Measurements from ENCODE around the gene TUBB2A. TPM values are rescaled to one million over a fixed set of nuclear protein-coding genes. Genes with fewer than 3 reads are reported as not detected.

Gene TUBB2A
- total and polyA plus RNA-seq, 2 of the 4 experiments (the other 2 are of a cell fraction) = 164 to 264 TPM

GRCh38 chr6:3143158-3143557 is 14.2 kb downstream of the TUBB2A start:
- in situ Hi-C loops (cut with MboI; ENCODE audit: low sequenced_read_pairs) (loop anchor here (25.0 kb wide), 1 partner anchor 594 kb away; no protein-coding TSS in a partner anchor), dilution Hi-C loops (cut with HindIII; ENCODE audit: low sequenced_read_pairs, unreplicated experiment) (no loop called here), intact Hi-C loops (cut with micrococcal nuclease) (no loop called here)
- no peak overlapping the region for H2BK20ac ChIP-seq (ENCODE audit: low read depth, low read length)
- ATAC-seq (ENCODE audit: low read depth) (no peak), DNase-seq (no peak)
- no peaks in the 10 kb centered on the region for H4K20me1 ChIP-seq (ENCODE audit: insufficient read depth, low read length)
- H3K23ac ChIP-seq (ENCODE audit: low read depth, low read length) = no peak overlapping the region
- H2AFZ ChIP-seq (replicated peaks; ENCODE audit: low read length, poor library complexity) = no peak overlapping the region
- ChIA-PET CTCF (no interaction called here), POLR2A (ENCODE audit: unreplicated experiment) (no interaction called here)
- H2BK15ac ChIP-seq (ENCODE audit: low read depth, low read length) = no peak overlapping the region
- peaks cover 8% of the 10 kb centered on the region for H3K4me1 ChIP-seq (ENCODE audit: control insufficient read depth, insufficient read depth, low read length)
- H2BK5ac ChIP-seq (ENCODE audit: low read depth, low read length, poor library complexity, severe bottlenecking) = no peak overlapping the region
- no TSS peak for BruUV-seq (replicated peaks)
- H3K4me2 ChIP-seq (ENCODE audit: low read depth, low read length) = no peak overlapping the region
- no peak overlapping the region for H2AK9ac ChIP-seq (replicated peaks; ENCODE audit: low read depth, low read length, poor library complexity)
- no peak overlapping the region for H3K4me3 ChIP-seq (ENCODE audit: insufficient read depth, low read depth, low read length)
- no peak overlapping the region for H3K4ac ChIP-seq (ENCODE audit: low read depth, low read length)
- H4K91ac ChIP-seq (ENCODE audit: insufficient read depth, low read depth, low read length) = no peak overlapping the region
- H3K36me3 ChIP-seq (ENCODE audit: control insufficient read depth, insufficient read depth, low read length) = peaks cover 17% of the 10 kb centered on the region
- H4K5ac ChIP-seq (ENCODE audit: low read depth, low read length) = no peak overlapping the region
- H3K9me3 ChIP-seq (ENCODE audit: control insufficient read depth, insufficient read depth, low read length) = no peaks in the 10 kb centered on the region
- H3K14ac ChIP-seq (replicated peaks; ENCODE audit: low read depth, low read length) = no peak overlapping the region
- WGBS, 2 experiments (ENCODE audit: extremely low coverage in 2 of 2, insufficient read length in 1 of 2) = no CpG with 5 or more reads among the region's 6 CpGs
- H3K79me1 ChIP-seq (ENCODE audit: low read depth in 1 of 2, low read length in 2 of 2) = no peaks in the 10 kb centered on the region; a peak in 1 of 4 replicates
- H3K9me1 ChIP-seq (ENCODE audit: insufficient read depth, low read length) = peaks cover 10% of the 10 kb centered on the region; the same call in 1 of the 2 replicates
- H2BK120ac ChIP-seq (ENCODE audit: low read depth, low read length) = no peak overlapping the region
- TF ChIP-seq MAZ (IDR thresholded peaks at IDR 0.05; ENCODE audit: borderline replicate concordance, low read depth, low read length) = no peak
- TF ChIP-seq RCOR1 (IDR thresholded peaks at IDR 0.05; ENCODE audit: insufficient replicate concordance, low read length) = no peak
- no peak for TF ChIP-seq RAD21 (IDR thresholded peaks at IDR 0.05; ENCODE audit: low read length)
- no peak for TF ChIP-seq USF2 (IDR thresholded peaks at IDR 0.05; ENCODE audit: low read depth, low read length)
- no peak overlapping the region for H3K18ac ChIP-seq (ENCODE audit: low read depth, low read length)
- no peak overlapping the region for H3K27ac ChIP-seq (ENCODE audit: insufficient read depth, low read length)
- H3K9ac ChIP-seq (ENCODE audit: low read depth, low read length) = no peak overlapping the region
- no peak overlapping the region for H4K8ac ChIP-seq (ENCODE audit: low read depth in 2 of 2, low read length in 2 of 2)
- no peaks in the 10 kb centered on the region for H3K27me3 ChIP-seq (ENCODE audit: control insufficient read depth, insufficient read depth, low read length)
- no peak overlapping the region for H2AK5ac ChIP-seq (ENCODE audit: low read depth, low read length)
- no peak overlapping the region for H3K56ac ChIP-seq (ENCODE audit: extremely low read depth, insufficient read depth, low read length)

Data from IMR-90 (cell line).